Hematopoietic multipotent progenitor cell treated with erythropoietin and hydrocortisone succinate and interleukin-3 and kit ligand, for 8 days (in vitro differentiated cells): ENCODE data around the gene AP3S1.
"Not testable (repeated sequence)": the region's sequence is repeated elsewhere in the genome, so short reads cannot be mapped to it uniquely, and the experiment has no call there.

Experiments used
- DNase-seq: peaks from one replicate; pipeline ENCODE4 v3.0.0-alpha.2; 2015

The AP3S1 gene

DNA sequence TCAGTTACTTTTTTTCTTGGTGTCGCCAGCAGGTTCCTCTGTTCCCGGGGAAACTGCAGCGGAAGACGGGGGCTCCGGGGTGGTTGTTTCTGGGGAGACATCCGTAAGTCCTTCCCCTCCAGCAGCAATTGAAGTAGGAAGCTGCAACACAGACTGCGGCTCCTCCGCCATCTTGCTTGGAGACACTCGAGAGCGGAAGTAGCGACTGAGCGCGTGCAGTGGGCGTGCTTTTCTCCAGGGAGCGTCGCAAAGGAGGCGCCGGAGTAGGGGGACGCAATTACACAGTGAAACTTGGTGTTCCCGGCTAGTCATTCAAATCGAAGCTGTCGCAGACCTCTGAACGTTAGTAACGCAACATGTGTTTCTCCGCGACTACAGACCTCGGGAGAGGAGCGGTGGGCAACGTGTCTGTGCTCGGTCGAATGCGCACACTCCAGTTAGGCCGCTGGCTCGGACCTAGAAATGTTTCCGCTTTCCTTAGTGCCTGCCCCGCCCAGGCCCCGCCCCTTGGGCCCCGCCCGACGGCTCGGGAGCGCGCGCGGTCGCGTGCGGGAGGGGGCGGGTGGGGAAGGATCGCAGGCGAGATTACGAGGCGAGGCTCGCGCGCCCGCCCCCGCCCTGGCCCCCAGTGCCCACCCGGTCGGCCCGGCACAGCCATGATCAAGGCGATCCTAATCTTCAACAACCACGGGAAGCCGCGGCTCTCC lies at the start of gene AP3S1, which contains the start of gene ATG12:
TSS of gene AP3S1 (plus strand) at position 554 of the 707 bp plus-strand sequence. CDS start at position 657, 103 bp downstream.
TSS of gene ATG12 (minus strand) at position 184 of the 707 bp plus-strand sequence. CDS start at position 171, 13 bp downstream.
- peak; percentile 95 for DNase-seq

DNA sequence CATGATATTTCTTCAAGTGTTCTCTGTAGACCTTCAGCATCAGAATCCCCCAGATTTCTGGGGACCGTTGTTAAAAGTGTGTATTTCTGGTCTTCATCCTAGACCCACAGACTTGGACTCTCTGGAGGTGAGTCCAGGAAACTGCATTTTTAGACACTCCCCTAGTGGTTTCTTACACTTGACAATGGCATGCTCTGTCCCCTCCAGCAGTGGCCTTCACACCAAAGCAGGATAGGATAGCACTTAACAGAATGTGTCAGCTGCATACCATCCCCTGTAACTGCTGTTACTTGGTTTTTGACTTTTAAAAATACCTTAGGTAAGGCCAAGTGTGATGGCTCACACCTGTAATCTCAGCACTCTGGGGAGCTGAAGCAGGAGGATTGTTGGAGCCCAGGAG lies 46.0 kb upstream of the AP3S1 start:
- no peak for DNase-seq

DNA sequence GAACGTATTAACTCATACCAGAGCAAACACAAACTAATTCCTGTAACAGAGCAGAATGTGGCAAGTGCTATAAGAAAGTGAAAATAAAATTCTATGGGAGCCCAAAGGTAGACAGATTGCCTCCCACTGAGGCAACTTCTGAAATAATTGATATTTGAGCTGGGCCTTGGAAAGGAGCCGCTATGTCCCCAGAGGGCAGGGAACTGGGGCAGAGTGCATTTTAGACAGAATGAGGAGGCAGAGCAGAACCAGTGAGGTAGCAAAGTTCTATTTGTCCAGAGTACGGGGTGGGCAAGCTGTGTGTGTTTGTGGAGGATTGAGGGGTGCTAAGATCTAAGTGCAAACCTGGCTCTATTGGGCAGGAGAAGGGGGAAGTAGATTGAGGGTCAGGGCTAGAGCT lies 45.1 kb upstream of the AP3S1 start:
- DNase-seq, result no peak

DNA sequence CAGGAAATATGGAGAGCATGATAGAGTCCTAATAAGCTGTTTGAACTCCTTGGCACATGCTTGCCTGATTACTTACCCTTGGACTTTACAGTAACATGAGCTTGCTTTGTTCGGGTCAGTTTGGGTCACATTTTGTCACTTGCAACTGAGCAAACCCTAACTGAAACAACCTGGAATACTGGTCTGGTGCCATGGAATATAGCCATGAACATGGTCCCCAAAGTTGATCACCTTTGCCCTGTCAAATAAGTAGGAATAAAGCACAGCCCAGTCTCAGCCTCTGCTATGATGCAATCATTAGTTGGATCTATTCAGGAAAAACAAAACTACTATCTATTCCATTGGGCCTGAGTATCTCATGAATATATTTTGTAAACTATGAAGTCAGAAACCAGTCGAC lies 43.5 kb upstream of the AP3S1 start:
- no peak for DNase-seq

DNA sequence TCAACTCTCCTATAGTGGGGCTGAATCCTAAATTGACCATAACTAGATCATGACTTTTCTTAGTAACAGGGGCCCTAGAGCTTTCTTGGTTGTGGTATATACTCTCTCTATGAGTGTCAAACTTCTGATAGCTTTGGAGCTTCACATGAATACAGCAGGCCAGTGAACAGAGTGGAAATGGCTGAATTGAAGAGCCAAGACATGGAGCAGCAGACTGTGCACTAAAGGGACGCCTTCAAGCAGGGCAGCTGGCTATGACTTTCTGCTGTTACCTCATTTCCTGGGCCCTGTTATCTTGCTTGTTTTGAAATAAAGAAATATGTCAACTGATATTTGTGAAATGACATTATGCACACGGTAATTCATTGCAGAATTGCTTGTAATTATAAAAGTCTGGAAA lies 41.6 kb upstream of the AP3S1 start:
- no peak for DNase-seq

DNA sequence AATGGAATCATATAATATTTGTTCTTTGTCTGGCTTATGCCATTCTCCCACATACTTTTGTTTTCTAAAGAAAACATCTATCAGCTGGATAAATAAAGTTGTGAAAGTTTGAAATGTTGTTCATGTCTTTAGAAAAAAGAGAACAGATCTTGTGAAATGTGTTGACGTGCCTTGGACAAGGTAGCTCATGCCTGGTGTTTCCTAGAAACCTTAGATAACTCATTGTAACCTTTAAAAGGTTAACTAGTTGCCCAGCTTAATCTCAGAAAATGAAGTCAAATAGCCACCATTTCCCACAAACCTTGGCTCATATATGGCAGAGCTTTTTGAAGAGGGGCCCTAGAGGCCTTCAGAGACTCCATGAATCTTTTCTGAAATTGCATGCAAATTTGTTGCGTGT lies 40.6 kb upstream of the AP3S1 start:
- no peak for DNase-seq

DNA sequence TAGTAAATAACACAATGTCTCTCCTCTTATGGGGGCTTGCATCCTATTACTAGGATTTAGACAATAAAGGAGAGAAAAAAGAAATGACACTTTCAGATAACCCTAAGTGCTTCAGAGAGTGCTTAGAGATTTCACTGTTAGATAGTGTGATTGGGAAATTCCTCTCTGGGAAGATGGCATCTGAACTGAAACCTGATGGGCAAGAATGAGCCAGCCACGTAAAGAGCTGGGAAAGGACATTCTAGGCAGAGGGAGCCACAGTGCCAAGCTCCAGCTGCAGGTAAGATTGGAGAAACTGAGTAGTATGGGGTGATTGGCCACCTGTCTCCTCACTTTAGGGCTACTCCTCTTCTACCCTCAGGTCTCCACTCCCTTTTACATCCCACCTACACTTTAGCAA lies 39.8 kb upstream of the AP3S1 start:
- DNase-seq, result no peak

DNA sequence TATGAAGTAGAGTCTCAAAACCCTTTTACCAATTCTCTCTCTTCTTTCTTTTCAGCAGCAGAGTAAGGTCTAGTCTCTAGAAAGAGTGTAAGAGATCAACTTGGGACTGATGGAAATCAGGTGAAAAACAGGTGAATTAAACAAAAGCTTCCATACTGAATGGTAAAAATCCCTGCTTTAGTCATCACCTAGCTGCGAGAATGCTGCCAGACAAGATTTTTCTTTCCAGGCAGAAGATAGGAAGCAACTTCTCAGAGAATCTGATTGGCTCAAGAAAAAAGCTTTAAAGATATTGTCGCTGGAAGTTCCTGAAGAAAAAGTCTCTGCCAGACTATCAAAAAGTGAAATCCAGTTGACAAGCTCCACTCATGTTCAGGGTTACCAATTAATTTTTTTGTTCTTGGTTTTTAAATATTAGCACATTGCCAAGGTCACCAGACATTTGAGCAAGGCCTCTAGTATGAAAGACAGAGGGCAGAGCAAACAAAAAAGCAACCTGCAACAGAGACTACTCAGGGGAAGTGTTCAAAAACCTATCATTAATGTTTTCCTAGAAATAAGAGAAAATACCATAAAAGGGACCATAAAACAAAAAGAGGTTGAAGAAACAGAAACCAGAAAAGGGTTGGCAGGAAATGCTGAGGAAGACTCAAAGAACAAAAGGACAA lies 34.6 kb upstream of the AP3S1 start:
- DNase-seq, result no peak

DNA sequence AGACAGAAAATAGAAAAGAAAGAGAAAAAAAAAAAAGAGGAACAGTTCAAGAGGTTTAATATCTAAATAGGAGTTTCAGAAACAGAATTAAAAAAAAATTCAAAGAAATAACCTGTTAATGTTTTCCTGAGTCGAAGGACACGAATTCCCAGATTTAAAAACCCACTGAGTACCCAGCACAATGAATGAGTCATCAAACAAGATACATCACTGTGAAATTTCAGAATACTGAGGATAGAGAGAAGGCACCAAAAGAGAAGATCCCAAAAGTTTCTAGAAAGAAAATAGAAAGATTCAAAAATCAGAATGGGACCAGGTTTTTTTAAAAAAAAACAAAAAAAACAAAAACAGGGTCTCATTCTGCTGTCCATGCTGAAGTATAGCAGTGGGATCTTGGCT lies 34.1 kb upstream of the AP3S1 start:
- no peak for DNase-seq

DNA sequence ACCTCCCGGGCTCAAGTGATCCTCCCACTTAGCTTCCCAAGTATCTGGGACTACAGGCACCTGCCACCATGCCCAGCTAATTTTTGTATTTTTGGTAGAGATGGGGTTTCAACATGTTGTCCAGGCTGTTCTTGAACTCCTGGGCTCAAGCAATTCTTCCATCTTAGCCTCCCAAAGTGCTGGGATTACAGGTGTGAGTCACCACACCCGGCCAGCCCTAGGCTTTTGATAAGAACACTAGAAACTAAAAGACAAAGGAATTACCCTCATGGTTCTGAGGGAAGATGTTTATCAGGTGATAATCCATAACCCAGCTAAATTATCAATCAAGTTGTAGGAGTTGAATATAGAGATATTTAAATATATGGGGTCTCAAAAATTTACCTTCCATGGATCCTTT lies 33.7 kb upstream of the AP3S1 start:
- not testable (repeated sequence) for DNase-seq

DNA sequence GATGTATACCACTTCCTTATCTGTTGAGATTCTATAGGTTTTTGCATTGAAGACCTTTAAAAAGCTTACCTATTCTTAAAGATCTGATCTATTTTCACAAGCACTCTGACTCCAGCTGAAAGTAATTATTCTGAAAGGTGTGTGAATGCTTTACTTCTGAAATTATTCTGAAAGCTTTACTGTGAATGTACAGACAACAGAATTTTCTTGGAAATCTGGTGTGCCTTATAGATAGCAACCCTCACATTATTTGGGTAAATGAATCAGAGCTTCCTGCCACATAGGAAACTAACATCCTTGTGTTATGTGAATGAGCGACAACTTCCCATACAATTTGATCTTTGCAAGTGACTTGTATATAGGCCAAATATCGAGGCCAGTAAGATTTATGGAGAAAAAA lies 31.8 kb upstream of the AP3S1 start:
- DNase-seq, result no peak

DNA sequence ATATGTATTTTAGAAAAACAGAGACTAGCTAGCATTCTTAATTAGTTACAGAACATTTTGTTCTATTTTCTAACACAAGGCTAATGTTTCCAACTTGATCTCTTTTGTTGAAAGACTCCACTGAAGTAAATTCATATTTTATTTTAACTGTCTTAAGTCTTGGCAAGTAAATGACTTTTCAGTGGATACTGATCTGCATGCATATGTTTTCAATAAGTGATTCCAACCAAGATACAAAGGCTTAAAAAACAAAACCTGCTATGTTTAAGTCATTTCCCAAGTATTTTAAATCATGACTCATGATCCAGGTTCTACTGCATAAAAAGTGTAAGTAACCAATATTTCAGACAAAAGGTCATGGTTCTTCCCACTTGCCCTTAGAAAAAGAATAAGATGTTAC lies 31.0 kb upstream of the AP3S1 start:
- no peak for DNase-seq

DNA sequence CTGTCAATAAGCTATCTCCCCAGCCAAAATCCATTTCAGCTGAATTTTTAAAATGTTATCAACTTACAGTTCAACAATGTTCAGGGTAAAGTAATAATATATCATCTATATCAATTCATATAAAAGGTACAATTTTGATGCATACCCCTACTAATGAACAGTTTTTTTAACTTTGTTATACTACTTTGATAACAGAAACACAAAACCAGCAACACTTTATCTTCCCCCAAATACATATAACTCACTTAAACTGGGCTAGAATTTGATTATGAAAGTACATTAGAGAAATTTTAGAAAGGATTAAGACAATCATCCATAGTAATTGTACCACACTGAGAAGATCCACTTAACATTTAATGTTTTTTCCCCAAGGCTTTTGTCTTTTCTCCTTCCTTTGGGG lies 30.3 kb upstream of the AP3S1 start:
- DNase-seq, result no peak

DNA sequence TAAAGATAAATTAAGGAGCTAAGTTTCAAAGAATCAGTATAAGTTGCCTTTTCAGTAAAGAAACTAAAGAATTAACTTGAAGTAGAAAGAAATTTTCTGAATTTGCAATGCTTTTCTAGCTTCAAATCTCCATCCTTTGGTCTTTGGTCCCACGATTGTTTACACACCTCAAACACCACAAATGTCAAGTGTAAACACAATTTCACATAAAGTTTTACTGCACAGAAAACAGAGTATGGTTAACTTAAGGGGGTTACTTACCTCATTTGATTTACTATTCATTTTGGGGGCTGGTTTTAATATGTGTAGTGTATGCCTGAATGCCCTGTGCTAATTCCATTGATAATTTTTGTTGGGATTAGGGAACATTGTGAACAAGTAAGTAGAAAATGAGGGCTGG lies 29.4 kb upstream of the AP3S1 start:
- DNase-seq, result no peak

DNA sequence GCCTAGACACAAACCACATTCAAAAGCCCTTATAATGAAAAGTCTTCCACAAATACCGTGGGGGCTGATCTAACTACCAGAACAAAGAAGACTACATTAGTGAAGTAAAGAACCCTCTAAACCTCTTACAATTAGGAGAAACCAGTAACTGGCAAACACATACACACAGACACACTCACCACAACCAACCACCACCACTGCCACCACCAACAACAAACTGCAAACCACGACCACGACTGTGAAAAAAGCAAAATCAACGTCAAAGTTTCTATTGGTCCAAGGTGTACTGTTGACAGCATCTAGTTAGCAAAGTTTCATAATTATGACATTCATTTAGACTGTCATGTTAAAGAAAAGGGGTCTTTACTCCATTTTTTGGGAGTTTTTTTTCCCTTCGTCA lies 28.0 kb upstream of the AP3S1 start:
- no peak for DNase-seq

DNA sequence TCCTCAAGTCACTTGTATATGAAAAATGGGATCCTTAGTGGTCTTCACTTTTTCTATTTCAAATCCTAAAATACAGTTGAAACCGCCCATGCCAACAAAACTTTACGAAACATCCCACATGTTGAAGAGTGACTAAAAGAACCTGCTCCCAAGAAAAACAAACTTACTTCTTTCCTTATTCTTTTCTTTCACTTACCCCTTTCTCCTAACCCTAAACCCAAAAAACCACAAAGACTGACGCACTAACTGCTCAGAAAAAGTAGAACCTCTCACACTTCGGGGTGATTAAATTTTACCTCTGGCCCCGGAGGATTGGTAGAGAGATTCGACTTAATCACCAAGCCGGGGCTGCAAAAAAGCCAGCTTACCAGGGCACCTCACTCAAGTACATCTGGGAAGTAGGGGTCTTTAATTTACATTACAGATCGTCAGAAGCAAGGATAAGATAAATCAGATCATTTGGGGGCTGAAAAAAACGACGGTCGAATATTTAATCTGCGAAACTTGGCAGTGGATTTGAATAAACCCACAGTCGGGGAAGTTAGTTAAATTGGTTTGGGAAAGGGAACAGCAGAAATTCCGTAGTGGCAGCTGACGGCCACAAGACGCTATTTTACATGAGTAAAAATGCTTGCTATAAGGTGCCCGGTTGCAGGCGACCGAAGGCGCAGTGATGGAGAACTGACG lies 26.6 kb upstream of the AP3S1 start:
- no peak for DNase-seq

DNA sequence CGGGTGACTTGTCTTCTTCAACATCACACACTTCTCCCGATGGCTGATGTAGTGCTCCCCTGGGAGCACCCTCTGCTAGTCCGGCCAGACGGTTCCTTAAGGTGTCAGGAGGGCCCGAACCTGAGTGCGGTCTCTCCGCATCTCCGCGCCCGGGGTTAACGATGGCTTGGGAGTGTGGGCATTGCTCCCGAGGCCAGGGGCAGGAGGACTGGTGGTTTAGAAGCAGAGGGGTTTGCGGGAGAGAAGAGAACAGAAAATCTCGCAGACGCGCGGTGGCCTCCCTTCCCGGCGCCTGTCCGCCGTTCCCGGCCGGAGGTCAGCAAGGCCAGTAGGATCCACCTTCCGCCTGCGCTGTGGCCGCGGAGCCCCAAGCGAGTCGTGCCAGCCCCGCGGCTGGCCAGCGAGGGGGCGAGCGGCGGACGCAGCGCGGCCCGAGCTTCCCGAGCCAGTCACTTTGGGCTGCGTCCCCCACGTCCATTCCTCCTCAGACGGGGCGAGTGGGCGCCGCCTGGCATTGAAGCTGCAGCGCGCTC lies 26.0 kb upstream of the AP3S1 start:
- no peak for DNase-seq

DNA sequence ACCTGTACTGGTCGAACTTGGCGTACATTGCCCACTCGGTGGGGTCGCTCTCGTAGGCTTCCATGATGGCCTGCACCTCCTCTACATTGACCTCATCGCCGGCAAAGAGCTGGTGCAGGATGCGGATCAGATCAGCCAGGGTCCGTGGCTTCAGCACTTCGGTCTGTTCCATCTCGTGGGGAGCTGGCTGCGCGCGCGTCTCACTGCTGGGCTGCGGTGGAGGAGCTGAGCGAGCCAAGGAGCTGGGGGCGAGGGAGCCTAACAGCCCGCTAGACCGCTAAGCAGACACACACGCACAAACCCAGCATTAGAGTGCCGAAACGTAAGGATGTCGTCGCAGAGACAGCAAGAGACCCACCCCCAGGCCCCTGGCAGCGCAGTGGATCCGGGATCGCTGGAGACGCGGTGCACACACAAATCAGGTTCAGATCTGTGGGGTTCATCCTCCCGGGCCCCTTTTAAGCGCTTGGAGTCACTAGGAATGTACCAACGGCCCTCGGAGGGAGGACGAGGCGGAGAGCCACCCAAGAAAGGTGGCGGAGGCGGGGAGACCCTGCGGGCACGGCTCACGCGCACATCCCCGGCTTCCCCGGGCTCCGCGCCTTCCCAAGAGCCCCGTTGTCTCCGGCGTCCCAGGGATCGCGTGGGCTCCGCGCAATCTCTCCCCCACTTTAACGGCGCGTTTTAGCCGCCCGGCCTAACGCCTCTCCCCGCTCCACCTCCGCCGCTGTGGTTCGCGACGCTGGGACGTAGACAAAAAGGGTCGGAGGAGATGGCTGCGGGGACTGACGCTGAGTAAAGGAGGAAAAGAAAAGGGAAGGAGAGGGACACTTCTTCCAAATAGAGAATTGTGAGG lies 25.3 kb upstream of the AP3S1 start, which contains the start of gene CDO1:
TSS of gene CDO1 (minus strand) at position 434 of the 856 bp plus-strand sequence. CDS start at position 172, 262 bp downstream.
- no peak for DNase-seq

DNA sequence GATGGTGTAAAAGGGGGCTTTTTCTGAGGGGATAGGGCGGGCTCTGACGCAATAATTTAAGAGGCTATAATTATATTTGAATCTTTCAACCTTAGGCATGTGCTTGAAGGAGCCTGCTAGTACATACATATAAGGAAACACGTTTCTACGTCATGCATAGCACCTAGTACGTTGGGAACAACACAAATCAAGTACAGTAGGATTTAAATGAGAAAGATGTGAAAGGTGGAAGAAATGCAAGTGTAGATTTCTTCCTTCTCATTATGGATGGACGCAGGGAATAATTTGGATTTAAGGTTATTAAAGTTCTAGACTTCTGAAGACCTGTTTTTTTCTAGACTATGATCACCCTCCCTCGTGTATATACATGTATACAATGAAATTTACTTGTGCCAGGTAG lies 24.3 kb upstream of the AP3S1 start:
- DNase-seq, result no peak

DNA sequence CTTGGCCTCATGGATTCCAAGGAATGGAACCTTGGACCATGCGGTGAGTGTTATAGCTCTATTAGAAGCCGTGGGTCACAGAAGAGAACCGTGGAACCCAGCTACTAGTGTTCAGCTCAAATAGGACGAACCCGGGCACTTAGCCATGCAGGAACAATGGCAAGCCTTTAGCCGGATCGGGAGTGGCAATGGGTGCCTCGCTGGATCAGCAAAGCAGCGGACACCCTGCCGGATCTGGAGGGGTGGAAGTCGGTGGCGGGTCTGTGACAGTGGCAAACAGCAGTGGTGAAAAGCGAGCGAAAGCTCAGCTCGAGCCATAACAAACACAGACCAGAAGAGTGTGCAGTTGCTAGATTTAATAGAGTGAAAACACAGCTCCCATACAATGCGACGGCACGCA lies 22.9 kb upstream of the AP3S1 start:
- DNase-seq, result no peak

DNA sequence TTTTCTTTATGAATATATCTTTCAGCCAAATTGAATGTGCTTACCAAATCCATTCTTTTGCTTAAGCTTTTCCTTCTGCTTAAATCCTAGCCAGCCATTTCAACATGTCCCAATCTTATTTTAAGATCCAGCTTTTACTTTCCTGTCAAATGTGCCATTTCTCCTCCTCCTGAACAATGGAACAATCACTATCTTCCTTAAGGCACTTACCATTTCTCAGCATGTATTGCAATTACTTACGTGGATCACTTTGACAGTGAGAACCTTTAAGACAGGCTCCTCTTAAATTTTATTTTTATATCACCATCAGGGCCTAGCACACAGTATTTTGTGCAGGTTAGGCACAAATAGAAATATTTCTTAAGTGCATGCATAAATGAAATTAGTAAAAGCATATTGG lies 20.9 kb upstream of the AP3S1 start:
- no peak for DNase-seq

DNA sequence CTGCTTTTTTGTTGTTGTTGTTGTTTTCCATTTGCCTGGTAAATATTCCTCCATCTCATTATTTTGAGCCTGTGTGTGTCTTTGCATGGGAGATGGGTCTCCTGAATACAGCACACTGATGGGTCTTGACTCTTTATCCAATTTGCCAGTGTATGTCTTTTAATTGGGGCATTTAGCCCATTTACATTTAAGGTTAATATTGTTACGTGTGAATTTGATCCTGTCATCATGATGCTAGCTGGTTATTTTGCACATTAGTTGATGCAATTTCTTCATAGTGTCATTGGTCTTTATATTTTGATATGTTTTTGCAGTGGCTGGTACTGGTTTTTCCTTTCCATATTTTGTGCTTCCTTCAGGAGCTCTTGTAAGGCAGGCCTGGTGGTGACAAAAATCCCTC lies 16.8 kb upstream of the AP3S1 start:
- DNase-seq, result not testable (repeated sequence)

DNA sequence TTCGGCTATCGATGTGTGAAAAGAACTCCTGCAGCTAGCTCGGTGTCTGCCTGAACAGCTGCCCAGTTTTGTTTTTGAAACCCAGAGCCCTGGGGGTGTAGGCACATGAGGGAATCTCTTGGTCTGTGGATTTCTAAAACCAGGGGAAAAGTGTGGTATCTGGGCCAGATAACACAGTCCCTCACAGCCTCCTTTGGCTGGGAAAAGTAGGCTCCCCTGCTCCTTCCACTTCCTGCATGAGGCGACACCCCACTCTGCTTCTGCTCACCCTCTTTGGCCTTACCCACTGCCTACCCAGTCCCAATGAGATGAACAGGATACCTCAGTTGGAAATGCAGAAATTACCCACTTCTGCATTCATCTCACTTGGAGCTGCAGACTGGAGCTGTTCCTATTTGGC lies 15.8 kb upstream of the AP3S1 start:
- no peak for DNase-seq
